ENCODE results near the gene KRT33B. TPM values are rescaled to one million over a fixed set of nuclear protein-coding genes. Genes with fewer than 3 reads are reported as not detected.

Gene KRT33B
- total RNA-seq, 1 experiment from 2014 or later = not detected

DNA sequence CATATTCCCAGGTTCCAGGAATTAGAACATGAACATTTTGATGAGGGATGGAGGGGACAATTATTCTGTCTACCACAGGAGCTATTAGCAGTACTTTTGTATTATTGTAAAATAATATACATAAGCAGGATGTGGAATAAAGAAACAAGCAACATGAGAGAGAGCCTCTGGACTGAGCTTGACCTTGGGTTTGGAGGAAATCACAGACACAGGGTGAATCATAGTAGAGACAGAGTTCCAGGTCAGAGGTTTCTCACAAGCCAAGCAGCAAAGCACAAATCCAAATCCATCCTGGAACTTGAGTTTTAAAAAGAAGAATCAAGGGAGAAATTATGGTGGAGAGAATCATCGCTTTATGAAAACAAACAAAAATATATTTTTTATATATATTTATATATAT lies 22.7 kb upstream of the KRT33B start:
- no peaks in the 10 kb centered on the region for H3K27me3 ChIP-seq (replicated peaks; ENCODE audit: control insufficient read depth, insufficient read depth, low read length)
- no peaks in the 10 kb centered on the region for H3K9me3 Mint-ChIP-seq (ENCODE audit: unreplicated experiment)
- DNase-seq = no peak
- ChIA-PET POLR2A (no interaction called here), CTCF (no interaction called here)
- H3K4me3 ChIP-seq (ENCODE audit: low read depth, low read length) = no peak overlapping the region
- BruUV-seq (replicated peaks) = no TSS peak
- H3K9me3 ChIP-seq = no peaks in the 10 kb centered on the region
- no peak overlapping the region for H3K27ac Mint-ChIP-seq (ENCODE audit: unreplicated experiment)
- TF ChIP-seq, protein P1, sequence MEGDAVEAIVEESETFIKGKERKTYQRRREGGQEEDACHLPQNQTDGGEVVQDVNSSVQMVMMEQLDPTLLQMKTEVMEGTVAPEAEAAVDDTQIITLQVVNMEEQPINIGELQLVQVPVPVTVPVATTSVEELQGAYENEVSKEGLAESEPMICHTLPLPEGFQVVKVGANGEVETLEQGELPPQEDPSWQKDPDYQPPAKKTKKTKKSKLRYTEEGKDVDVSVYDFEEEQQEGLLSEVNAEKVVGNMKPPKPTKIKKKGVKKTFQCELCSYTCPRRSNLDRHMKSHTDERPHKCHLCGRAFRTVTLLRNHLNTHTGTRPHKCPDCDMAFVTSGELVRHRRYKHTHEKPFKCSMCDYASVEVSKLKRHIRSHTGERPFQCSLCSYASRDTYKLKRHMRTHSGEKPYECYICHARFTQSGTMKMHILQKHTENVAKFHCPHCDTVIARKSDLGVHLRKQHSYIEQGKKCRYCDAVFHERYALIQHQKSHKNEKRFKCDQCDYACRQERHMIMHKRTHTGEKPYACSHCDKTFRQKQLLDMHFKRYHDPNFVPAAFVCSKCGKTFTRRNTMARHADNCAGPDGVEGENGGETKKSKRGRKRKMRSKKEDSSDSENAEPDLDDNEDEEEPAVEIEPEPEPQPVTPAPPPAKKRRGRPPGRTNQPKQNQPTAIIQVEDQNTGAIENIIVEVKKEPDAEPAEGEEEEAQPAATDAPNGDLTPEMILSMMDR (IDR thresholded peaks at IDR 0.05; ENCODE audit: insufficient read depth in 1 of 2, low read depth in 1 of 2, low read length in 1 of 2, severe bottlenecking in 1 of 2, unreplicated experiment in 1 of 2) = no peak
- H3K4me1 ChIP-seq = peaks cover 19% of the 10 kb centered on the region
- H3K4me1 Mint-ChIP-seq (ENCODE audit: low read depth, unreplicated experiment) = peaks cover 15% of the 10 kb centered on the region
- intact Hi-C loops (cut with micrococcal nuclease; ENCODE audit: unreplicated experiment) = no loop called here
- H3K36me3 Mint-ChIP-seq (ENCODE audit: insufficient read depth, unreplicated experiment) = no peaks in the 10 kb centered on the region
- no peaks in the 10 kb centered on the region for H3K27me3 Mint-ChIP-seq (ENCODE audit: insufficient read depth, unreplicated experiment)
- H3K36me3 ChIP-seq (ENCODE audit: control insufficient read depth, insufficient read depth, low read length) = no peaks in the 10 kb centered on the region
- no peak overlapping the region for H3K4me3 Mint-ChIP-seq (ENCODE audit: unreplicated experiment)

- H3K27me3 ChIP-seq (replicated peaks; ENCODE audit: control insufficient read depth, insufficient read depth, low read length) = no peaks in the 10 kb centered on the region
- peaks cover 2% of the 10 kb centered on the region; the same call in 1 of the 2 replicates for H3K9me3 ChIP-seq
- Mint-ChIP-seq H3K27ac (ENCODE audit: unreplicated experiment) (no peak overlapping the region), H3K9me3 (ENCODE audit: unreplicated experiment) (peaks cover 6% of the 10 kb centered on the region), H3K27me3 (ENCODE audit: insufficient read depth, unreplicated experiment) (no peaks in the 10 kb centered on the region), H3K36me3 (ENCODE audit: insufficient read depth, unreplicated experiment) (no peaks in the 10 kb centered on the region), H3K4me1 (ENCODE audit: low read depth, unreplicated experiment) (peaks cover 15% of the 10 kb centered on the region), H3K4me3 (ENCODE audit: unreplicated experiment) (no peak overlapping the region)
- intact Hi-C loops (cut with micrococcal nuclease; ENCODE audit: unreplicated experiment) = no loop called here
- no peak for DNase-seq
- H3K4me3 ChIP-seq (ENCODE audit: low read depth, low read length) = no peak overlapping the region
- POLR2A ChIA-PET = no interaction called here
- H3K36me3 ChIP-seq (ENCODE audit: control insufficient read depth, insufficient read depth, low read length) = no peaks in the 10 kb centered on the region
- BruUV-seq (replicated peaks) = no TSS peak
- peaks cover 19% of the 10 kb centered on the region for H3K4me1 ChIP-seq
- CTCF ChIA-PET = interaction anchor here (1.5 to 1.6 kb wide), 2 partner anchors 26 to 271 kb away, joined by 5 to 6 read pairs; no protein-coding TSS in a partner anchor
- TF ChIP-seq, protein P1 (IDR thresholded peaks at IDR 0.05; ENCODE audit: insufficient read depth in 1 of 2, low read depth in 1 of 2, low read length in 1 of 2, severe bottlenecking in 1 of 2, unreplicated experiment in 1 of 2) = no peak
These were observed 21.9 kb upstream of the KRT33B start for GRCh38 chr17:41391535-41391934.

DNA sequence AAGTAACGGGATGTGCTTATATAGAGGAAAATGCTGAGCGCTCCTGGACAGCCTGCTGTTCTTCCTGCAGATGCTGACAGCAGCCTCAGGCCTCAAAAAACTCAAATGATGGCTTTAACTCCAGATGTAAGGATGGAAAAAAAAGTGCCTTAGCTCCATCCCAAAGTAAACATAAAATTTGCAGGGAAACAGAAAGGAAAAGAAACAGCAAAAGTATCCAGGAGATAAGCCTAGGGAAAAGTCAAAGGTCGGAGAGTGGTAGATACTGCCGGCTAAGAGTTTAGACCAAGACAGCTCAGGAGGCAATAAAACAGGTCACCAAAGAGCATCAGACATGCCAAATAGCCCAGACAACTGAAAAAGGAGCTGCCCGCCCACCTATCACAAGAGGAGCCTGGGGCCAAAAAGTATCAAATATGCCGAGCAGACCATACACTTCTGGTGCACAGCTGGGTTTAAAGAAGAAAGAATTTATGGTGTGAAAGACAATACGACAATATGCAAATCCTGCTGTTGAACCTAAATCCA lies 20.9 kb upstream of the KRT33B start:
- Mint-ChIP-seq H3K9me3 (ENCODE audit: unreplicated experiment) (peaks cover 11% of the 10 kb centered on the region), H3K36me3 (ENCODE audit: insufficient read depth, unreplicated experiment) (no peaks in the 10 kb centered on the region), H3K27me3 (ENCODE audit: insufficient read depth, unreplicated experiment) (no peaks in the 10 kb centered on the region), H3K4me1 (ENCODE audit: low read depth, unreplicated experiment) (peaks cover 15% of the 10 kb centered on the region), H3K4me3 (ENCODE audit: unreplicated experiment) (no peak overlapping the region), H3K27ac (ENCODE audit: unreplicated experiment) (no peak overlapping the region)
- no TSS peak for BruUV-seq (replicated peaks)
- H3K36me3 ChIP-seq (ENCODE audit: control insufficient read depth, insufficient read depth, low read length) = no peaks in the 10 kb centered on the region
- no peaks in the 10 kb centered on the region for H3K27me3 ChIP-seq (replicated peaks; ENCODE audit: control insufficient read depth, insufficient read depth, low read length)
- POLR2A ChIA-PET = no interaction called here
- peaks cover 7% of the 10 kb centered on the region; the same call in 1 of the 2 replicates for H3K9me3 ChIP-seq
- peaks cover 19% of the 10 kb centered on the region for H3K4me1 ChIP-seq
- CTCF ChIA-PET = interaction anchor here (0.6 to 1.6 kb wide), 6 partner anchors 27 to 688 kb away, joined by 3 to 6 read pairs (median 4); no protein-coding TSS in a partner anchor
- TF ChIP-seq, protein P1 (IDR thresholded peaks at IDR 0.05; ENCODE audit: insufficient read depth in 1 of 2, low read depth in 1 of 2, low read length in 1 of 2, severe bottlenecking in 1 of 2, unreplicated experiment in 1 of 2) = no peak
- H3K4me3 ChIP-seq (ENCODE audit: low read depth, low read length) = no peak overlapping the region
- DNase-seq = peak; percentile 43 to 62
- intact Hi-C loops (cut with micrococcal nuclease; ENCODE audit: unreplicated experiment) = no loop called here
